GM23338 (cell line): ENCODE measurements around the gene SIRPG.

Experiments
- CREB1 ChIP-seq: fragments of 250-450 bp; sonication (Bioruptor Pico); IDR thresholded peaks from 2 replicates; pipeline ENCODE4 v1.5.0; 2020; ENCODE audit warnings: low read depth, mild to moderate bottlenecking, moderate library complexity
- EZH2 ChIP-seq: fragments of 200-600 bp; sonication (generic); IDR thresholded peaks from one replicate; pipeline ENCODE4 v1.8.0; 2017; ENCODE audit warnings: antibody characterized with exemption, mild to moderate bottlenecking, low read depth; ENCODE audit not compliant: unreplicated experiment
- EZH2phosphoT487 ChIP-seq: fragments of 200-600 bp; sonication (generic); IDR thresholded peaks from one replicate; pipeline ENCODE4 v1.8.1; 2018; ENCODE audit warnings: antibody characterized with exemption; ENCODE audit not compliant: unreplicated experiment
- POLR2AphosphoS5 ChIP-seq: IDR thresholded peaks from 2 replicates; pipeline ENCODE4 v1.6.1; 2016; ENCODE audit warnings: antibody characterized with exemption, low read depth
- ZNF114 ChIP-seq: fragments of 250-450 bp; sonication (Bioruptor Pico); IDR thresholded peaks from 2 replicates; pipeline ENCODE4 v1.5.0; 2020; ENCODE audit warnings: mild to moderate bottlenecking, moderate library complexity
- TF ChIP-seq, protein P1 (sequence below), 2 experiments: fragments of 200-600 bp in 1 of 2; sonication (generic) in 1 of 2; conservative IDR thresholded peaks; 2 replicates each; pipeline versions ENCODE4 v1.5.1 to v1.6.1; 2016 to 2017; ENCODE audit warnings: antibody characterized with exemption in 2 of 2, low read depth in 2 of 2, mild to moderate bottlenecking in 2 of 2, moderate library complexity in 1 of 2

DNA sequence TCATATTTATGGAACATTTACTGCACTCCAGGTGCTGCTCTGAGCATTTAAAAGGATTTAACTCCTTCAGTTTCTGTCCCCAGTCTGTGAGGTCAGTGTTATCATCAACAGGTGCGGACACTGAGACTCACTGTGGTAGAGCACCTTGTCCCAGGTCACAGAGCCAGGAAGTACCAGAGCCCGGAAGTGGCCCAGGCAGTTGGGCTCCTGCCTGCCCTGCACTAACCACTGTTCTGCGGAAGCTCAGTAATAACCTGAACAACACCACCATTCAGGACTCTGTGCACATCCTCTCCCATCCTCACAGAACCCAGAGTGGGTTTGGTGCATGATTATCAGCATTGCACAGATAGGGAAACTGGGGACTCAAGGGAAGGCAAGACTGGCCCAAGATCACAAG is 16.8 kb upstream of the SIRPG start:
- TF ChIP-seq EZH2phosphoT487: no peak
- TF ChIP-seq, protein P1, sequence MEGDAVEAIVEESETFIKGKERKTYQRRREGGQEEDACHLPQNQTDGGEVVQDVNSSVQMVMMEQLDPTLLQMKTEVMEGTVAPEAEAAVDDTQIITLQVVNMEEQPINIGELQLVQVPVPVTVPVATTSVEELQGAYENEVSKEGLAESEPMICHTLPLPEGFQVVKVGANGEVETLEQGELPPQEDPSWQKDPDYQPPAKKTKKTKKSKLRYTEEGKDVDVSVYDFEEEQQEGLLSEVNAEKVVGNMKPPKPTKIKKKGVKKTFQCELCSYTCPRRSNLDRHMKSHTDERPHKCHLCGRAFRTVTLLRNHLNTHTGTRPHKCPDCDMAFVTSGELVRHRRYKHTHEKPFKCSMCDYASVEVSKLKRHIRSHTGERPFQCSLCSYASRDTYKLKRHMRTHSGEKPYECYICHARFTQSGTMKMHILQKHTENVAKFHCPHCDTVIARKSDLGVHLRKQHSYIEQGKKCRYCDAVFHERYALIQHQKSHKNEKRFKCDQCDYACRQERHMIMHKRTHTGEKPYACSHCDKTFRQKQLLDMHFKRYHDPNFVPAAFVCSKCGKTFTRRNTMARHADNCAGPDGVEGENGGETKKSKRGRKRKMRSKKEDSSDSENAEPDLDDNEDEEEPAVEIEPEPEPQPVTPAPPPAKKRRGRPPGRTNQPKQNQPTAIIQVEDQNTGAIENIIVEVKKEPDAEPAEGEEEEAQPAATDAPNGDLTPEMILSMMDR (conservative IDR thresholded peaks at IDR 0.05; ENCODE audit: low read depth in 2 of 2): no peak
- no peak for TF ChIP-seq EZH2
- no peak for TF ChIP-seq POLR2AphosphoS5
- TF ChIP-seq CREB1 (CRISPR knock-in tag): no peak
- TF ChIP-seq ZNF114 (CRISPR knock-in tag): no peak
